Nephron progenitor cell (in vitro differentiated cells): ENCODE results near the gene ABCB11.

Experiments used
- DNase-seq: peaks from one replicate; pipeline ENCODE4 v3.0.0; 2021
- H3K27ac Mint-ChIP-seq: 2 replicates; pipeline ENCODE4 v1.8.0; 2021; ENCODE audit warnings: mild to moderate bottlenecking, moderate library complexity, mixed read lengths
- H3K27me3 Mint-ChIP-seq: 2 replicates; pipeline ENCODE4 v1.8.0; 2021; ENCODE audit warnings: mild to moderate bottlenecking, low read depth, mixed read lengths; ENCODE audit not compliant: poor library complexity
- H3K36me3 Mint-ChIP-seq: 2 replicates; pipeline ENCODE4 v1.8.0; 2021; ENCODE audit warnings: low read depth, mixed read lengths
- H3K4me1 Mint-ChIP-seq: 2 replicates; pipeline ENCODE4 v1.8.0; 2021; ENCODE audit warnings: mixed read lengths
- H3K4me3 Mint-ChIP-seq: 2 replicates; pipeline ENCODE4 v1.8.0; 2021; ENCODE audit warnings: mild to moderate bottlenecking, moderate library complexity, mixed read lengths
- H3K9me3 Mint-ChIP-seq: 2 replicates; pipeline ENCODE4 v1.8.0; 2021; ENCODE audit warnings: mild to moderate bottlenecking, moderate library complexity, mixed read lengths
- TF ChIP-seq, protein P1 (sequence below): fragments of 200-600 bp; sonication (generic); IDR thresholded peaks from 2 replicates; pipeline ENCODE4 v1.5.0; 2021; ENCODE audit warnings: antibody characterized with exemption

The ABCB11 gene

DNA sequence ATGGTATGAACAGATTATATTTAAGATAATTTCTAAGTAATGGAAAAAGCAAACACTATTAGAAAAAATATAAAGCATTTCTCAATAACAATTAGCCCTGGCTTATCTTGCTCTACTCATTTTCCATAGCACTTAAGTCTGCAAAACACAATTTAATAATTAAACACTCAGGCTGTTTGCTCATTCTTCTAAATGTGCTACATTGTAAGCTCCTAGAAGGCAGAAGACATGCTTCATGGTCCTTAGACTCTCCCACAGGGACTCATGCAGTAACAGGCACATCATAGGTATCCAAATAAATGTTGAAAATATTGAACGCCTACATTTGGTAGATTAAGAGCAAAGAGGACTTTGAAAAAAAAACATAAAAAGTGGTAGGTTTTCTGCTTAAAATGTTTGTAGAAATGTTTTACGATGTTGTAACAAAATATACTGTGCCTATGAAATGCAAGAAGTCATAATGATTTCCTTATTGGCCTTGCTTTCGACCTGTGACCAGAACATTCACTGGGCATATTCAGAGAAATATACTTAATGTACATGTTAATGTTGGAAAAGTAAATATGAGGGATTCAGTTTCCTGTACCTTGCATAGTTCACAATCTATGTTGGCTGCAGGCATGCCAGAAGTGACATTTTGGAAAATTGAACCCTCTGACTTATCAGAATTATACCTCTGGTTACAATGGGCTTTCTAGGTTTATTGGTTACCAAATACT is 102.9 kb downstream of the ABCB11 start:
- Mint-ChIP-seq H3K4me3 (no peak overlapping the region), H3K4me1 (no peaks in the 10 kb centered on the region), H3K27me3 (peaks cover 6% of the 10 kb centered on the region), H3K9me3 (no peaks in the 10 kb centered on the region), H3K27ac (no peak overlapping the region), H3K36me3 (no peaks in the 10 kb centered on the region)
- TF ChIP-seq, protein P1, sequence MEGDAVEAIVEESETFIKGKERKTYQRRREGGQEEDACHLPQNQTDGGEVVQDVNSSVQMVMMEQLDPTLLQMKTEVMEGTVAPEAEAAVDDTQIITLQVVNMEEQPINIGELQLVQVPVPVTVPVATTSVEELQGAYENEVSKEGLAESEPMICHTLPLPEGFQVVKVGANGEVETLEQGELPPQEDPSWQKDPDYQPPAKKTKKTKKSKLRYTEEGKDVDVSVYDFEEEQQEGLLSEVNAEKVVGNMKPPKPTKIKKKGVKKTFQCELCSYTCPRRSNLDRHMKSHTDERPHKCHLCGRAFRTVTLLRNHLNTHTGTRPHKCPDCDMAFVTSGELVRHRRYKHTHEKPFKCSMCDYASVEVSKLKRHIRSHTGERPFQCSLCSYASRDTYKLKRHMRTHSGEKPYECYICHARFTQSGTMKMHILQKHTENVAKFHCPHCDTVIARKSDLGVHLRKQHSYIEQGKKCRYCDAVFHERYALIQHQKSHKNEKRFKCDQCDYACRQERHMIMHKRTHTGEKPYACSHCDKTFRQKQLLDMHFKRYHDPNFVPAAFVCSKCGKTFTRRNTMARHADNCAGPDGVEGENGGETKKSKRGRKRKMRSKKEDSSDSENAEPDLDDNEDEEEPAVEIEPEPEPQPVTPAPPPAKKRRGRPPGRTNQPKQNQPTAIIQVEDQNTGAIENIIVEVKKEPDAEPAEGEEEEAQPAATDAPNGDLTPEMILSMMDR: no peak
- DNase-seq: no peak

DNA sequence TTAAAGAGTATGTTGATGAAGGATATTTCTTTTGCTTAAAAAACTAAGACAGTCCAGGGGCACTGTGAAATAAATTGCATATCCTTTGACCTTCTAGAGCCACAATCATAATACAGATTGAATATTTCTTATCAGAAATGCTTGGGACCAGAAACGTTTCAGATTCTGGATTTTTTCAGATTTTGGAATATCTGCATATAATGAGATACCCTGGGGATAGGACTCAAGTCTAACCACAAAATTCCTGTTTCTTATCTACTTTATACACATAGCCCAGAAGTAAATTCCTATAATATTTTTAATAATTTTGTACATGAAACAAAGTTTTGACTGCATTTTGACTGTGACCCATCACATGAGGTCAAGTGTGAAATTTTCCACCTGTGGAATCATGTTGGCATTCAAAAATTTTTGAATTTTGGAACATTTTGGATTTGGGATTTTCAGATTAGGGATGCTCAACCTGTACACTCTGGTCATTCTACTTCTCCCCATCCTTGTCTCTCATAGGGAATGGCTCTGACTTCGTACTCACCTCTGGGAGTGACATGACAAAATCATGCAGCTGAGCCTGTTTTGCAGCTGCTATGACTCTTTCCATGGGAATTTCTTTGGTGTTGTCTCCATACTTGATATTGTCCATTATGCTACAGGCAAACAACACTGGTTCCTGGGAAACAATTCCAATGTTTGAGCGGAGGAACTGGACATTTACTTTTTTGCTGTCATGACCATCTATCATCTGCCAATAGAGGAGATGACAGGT is 104.3 kb downstream of the ABCB11 start:
- Mint-ChIP-seq H3K9me3 (no peaks in the 10 kb centered on the region), H3K4me3 (no peak overlapping the region), H3K27ac (no peak overlapping the region), H3K36me3 (no peaks in the 10 kb centered on the region), H3K4me1 (no peaks in the 10 kb centered on the region), H3K27me3 (peaks cover 6% of the 10 kb centered on the region)
- no peak for DNase-seq
- TF ChIP-seq, protein P1: no peak

DNA sequence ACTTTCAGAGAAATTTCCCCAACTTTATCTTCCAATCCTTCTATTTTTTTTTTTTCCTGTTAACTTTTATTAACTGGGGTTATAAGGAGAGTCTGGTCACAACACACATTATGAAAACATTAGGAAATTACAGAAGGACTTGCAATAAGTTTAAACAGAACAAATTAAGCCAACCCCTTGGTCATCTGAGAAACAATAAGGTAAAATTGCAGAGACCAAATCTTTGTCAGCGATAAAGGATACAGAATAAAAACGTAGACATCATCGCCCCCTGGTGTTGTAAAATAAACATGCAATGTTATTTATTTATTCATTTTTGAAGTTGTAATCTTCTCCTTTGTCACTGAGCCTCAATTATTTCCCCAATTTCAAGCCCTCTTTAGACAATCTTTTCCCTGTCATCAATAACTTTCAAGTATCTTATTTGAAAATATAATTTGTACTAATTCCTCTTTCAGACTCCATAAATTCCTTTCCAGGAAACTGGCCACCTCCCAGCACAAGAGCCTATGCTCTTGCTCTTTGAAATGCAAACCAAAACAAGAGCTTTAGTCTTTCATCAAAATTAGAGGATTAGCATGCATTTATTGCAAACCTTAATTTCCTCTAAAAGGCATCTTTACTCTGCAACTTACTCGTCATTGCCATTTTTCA is 110.5 kb downstream of the ABCB11 start:
- DNase-seq: no peak
- H3K27me3 Mint-ChIP-seq: peaks cover 3% of the 10 kb centered on the region

DNA sequence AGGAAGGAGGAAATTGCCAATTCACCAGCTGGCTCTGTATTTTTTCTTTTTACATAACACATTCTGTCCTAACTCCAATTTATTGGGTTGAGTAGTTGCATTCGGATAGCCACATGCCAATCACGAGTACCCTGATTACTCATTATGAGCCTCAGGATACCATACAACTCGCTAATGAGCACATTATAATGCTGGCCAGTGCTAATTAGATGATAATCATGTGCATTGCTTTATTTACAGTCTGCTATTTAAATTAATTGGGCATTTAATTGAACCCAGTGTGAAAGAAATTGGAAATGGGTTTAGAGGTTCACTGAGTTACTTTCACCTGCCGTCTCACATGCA is 114.8 kb downstream of the ABCB11 start:
- H3K4me1 Mint-ChIP-seq: no peaks in the 10 kb centered on the region
- peaks cover 27% of the 10 kb centered on the region for H3K27me3 Mint-ChIP-seq
- no peak overlapping the region for H3K27ac Mint-ChIP-seq
- TF ChIP-seq, protein P1: no peak
- DNase-seq: no peak
- H3K4me3 Mint-ChIP-seq: no peak overlapping the region
- no peaks in the 10 kb centered on the region for H3K36me3 Mint-ChIP-seq
- H3K9me3 Mint-ChIP-seq: peaks cover 12% of the 10 kb centered on the region

More for the DNA sequence above, 110.5 kb downstream of the ABCB11 start:
- Mint-ChIP-seq H3K9me3 (peaks cover 5% of the 10 kb centered on the region), H3K36me3 (no peaks in the 10 kb centered on the region), H3K4me1 (no peaks in the 10 kb centered on the region), H3K27ac (no peak overlapping the region), H3K4me3 (no peak overlapping the region)
- TF ChIP-seq, protein P1: peak; percentile 63

DNA sequence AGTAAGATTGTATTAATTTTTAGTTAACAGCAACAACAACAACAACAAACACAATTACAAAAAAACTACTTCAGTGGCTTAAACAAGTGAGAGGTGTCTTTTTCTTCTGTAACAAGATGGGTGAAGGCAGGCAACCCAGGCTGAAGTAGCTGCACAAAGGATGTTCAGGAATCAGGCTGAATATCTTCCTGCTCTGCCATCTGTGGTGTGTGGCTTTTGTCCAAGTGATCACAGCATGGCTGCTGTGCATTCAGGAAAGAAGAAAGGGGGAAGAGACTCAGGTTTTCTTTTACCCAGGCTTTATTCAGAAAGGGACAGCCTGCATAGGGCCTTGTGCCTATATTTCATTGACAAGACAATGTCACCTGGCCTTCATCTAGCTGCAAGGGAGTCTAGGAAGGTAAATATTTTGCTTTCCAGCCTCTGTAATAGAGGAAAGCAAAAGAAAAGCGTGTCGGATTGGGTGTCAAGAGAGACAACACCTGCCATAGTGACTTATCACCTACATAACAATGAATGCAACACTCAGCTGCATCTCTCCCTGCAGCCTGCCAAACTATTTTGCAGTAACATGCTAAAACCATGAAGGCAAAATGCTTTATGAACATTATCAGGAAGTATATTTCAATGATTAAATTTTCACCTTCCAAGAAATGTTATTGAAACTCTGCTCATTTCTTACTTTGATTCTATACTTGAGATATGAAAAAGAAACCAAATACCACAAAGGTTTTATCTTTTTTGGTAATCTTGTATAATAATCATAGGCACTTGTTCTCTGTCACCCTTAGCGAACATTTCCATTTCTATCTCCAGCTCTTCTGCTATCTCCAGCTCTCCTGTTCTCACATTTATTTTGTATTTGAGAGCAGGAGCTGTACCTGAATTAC is 115.4 kb downstream of the ABCB11 start:
- peaks cover 12% of the 10 kb centered on the region for H3K9me3 Mint-ChIP-seq
- H3K4me1 Mint-ChIP-seq: no peaks in the 10 kb centered on the region
- DNase-seq: no peak
- peaks cover 27% of the 10 kb centered on the region for H3K27me3 Mint-ChIP-seq
- TF ChIP-seq, protein P1: no peak
- H3K4me3 Mint-ChIP-seq: no peak overlapping the region
- no peaks in the 10 kb centered on the region for H3K36me3 Mint-ChIP-seq
- H3K27ac Mint-ChIP-seq: no peak overlapping the region
